H9 (cell line): Measurements from ENCODE around the gene ST6GALNAC2. TPM values are rescaled to one million over a fixed set of nuclear protein-coding genes. Genes with fewer than 3 reads are reported as not detected.

ENCODE experiments used
- DNase-seq: peaks from one replicate; pipeline ENCODE4 v3.0.0-alpha.2; 2017
- H2AFZ ChIP-seq: one replicate; pipeline ENCODE4 v1.6.1; 2013; ENCODE audit warnings: mild to moderate bottlenecking, low read length, control low read depth, moderate library complexity
- H2AK5ac ChIP-seq: 2 replicates; pipeline ENCODE4 v1.6.1; 2013; ENCODE audit warnings: low read length, control low read depth, mixed read lengths; ENCODE audit not compliant: insufficient read length
- H2BK120ac ChIP-seq: one replicate; pipeline ENCODE4 v1.6.1; 2013; ENCODE audit warnings: low read depth, mild to moderate bottlenecking, low read length, control low read depth, inconsistent platforms; ENCODE audit not compliant: poor library complexity, severe bottlenecking
- H2BK12ac ChIP-seq: 2 replicates; pipeline ENCODE4 v1.6.1; 2013; ENCODE audit warnings: low read length, control low read depth, mixed read lengths, low read depth; ENCODE audit not compliant: insufficient read length
- H2BK15ac ChIP-seq: 2 replicates; pipeline ENCODE4 v1.6.1; 2013; ENCODE audit warnings: low read depth, low read length, control low read depth
- H2BK20ac ChIP-seq: one replicate; pipeline ENCODE4 v1.6.1; 2013; ENCODE audit warnings: low read depth, mild to moderate bottlenecking, low read length, control low read depth, inconsistent platforms; ENCODE audit not compliant: poor library complexity, severe bottlenecking
- H2BK5ac ChIP-seq: 2 replicates; pipeline ENCODE4 v1.6.1; 2013; ENCODE audit warnings: low read length, control low read depth, mixed read lengths; ENCODE audit not compliant: insufficient read length
- H3K14ac ChIP-seq: 2 replicates; pipeline ENCODE4 v1.6.1; 2013; ENCODE audit warnings: low read length, control low read depth; ENCODE audit not compliant: insufficient read depth
- H3K18ac ChIP-seq: 2 replicates; pipeline ENCODE4 v1.6.1; 2013; ENCODE audit warnings: low read depth, mild to moderate bottlenecking, mixed read lengths, low read length, control low read depth; ENCODE audit not compliant: insufficient read length
- H3K23ac ChIP-seq: 2 replicates; pipeline ENCODE4 v1.6.1; 2013; ENCODE audit warnings: low read length, control low read depth, mixed read lengths, low read depth; ENCODE audit not compliant: insufficient read length
- H3K23me2 ChIP-seq: 2 replicates; pipeline ENCODE4 v1.6.1; 2013; ENCODE audit warnings: low read depth, mild to moderate bottlenecking, mixed read lengths, low read length, control low read depth; ENCODE audit not compliant: insufficient read length, poor library complexity, severe bottlenecking
- H3K27ac ChIP-seq: 2 replicates; pipeline ENCODE4 v1.5.1; 2013; ENCODE audit warnings: low read length, control low read depth, mixed read lengths, low read depth; ENCODE audit not compliant: insufficient read length
- H3K27me3 ChIP-seq: 2 replicates; pipeline ENCODE4 v1.6.1; 2013; ENCODE audit warnings: low read length, control low read depth, inconsistent platforms; ENCODE audit not compliant: insufficient read depth
- H3K4ac ChIP-seq: 2 replicates; pipeline ENCODE4 v1.6.1; 2013; ENCODE audit warnings: low read depth, mild to moderate bottlenecking, control low read depth, inconsistent platforms, low read length, moderate library complexity
- H3K4me1 ChIP-seq: 2 replicates; pipeline ENCODE4 v1.6.1; 2013; ENCODE audit warnings: low read length, control low read depth, inconsistent platforms; ENCODE audit not compliant: insufficient read depth
- H3K4me2 ChIP-seq: 2 replicates; pipeline ENCODE4 v1.6.1; 2013; ENCODE audit warnings: low read length, control low read depth, mixed read lengths; ENCODE audit not compliant: insufficient read length, insufficient read depth
- H3K56ac ChIP-seq: 2 replicates; pipeline ENCODE4 v1.6.1; 2013; ENCODE audit warnings: low read depth, mild to moderate bottlenecking, mixed read lengths, low read length, control low read depth; ENCODE audit not compliant: insufficient read length
- H3K79me1 ChIP-seq: 2 replicates; pipeline ENCODE4 v1.6.1; 2013; ENCODE audit warnings: low read depth, mild to moderate bottlenecking, moderate library complexity, low read length, control low read depth, inconsistent platforms; ENCODE audit not compliant: insufficient read depth, poor library complexity, severe bottlenecking
- H3K79me2 ChIP-seq: 2 replicates; pipeline ENCODE4 v1.6.1; 2013; ENCODE audit warnings: low read length, control low read depth, inconsistent platforms; ENCODE audit not compliant: insufficient read depth
- H3K9ac ChIP-seq: 2 replicates; pipeline ENCODE4 v1.6.1; 2013; ENCODE audit warnings: low read length, control low read depth, mixed read lengths; ENCODE audit not compliant: insufficient read length; ENCODE audit errors: extremely low read depth
- H3K9me3 ChIP-seq: one replicate; pipeline ENCODE4 v1.6.1; 2013; ENCODE audit warnings: low read depth, low read length, inconsistent platforms; ENCODE audit not compliant: control insufficient read depth
- H3T11ph ChIP-seq: one replicate; pipeline ENCODE4 v1.6.1; 2013; ENCODE audit warnings: mild to moderate bottlenecking, low read length, control low read depth, inconsistent platforms
- H4K20me1 ChIP-seq: one replicate; pipeline ENCODE4 v1.6.1; 2013; ENCODE audit not compliant: control insufficient read depth, insufficient read length, insufficient read depth
- H4K5ac ChIP-seq: 2 replicates; pipeline ENCODE4 v1.6.1; 2013; ENCODE audit warnings: low read depth, mild to moderate bottlenecking, mixed read lengths, low read length, control low read depth; ENCODE audit not compliant: insufficient read length
- H4K8ac ChIP-seq: replicated peaks from 2 replicates; pipeline ENCODE4 v1.6.1; 2013; ENCODE audit warnings: low read length, control low read depth, mixed read lengths, low read depth; ENCODE audit not compliant: insufficient read length
- H4K91ac ChIP-seq: 2 replicates; pipeline ENCODE4 v1.6.1; 2013; ENCODE audit warnings: low read depth, mild to moderate bottlenecking, moderate library complexity, mixed read lengths, low read length, control low read depth; ENCODE audit not compliant: insufficient read length
- H3K27ac Mint-ChIP-seq, 3 experiments: 2 replicates in 2 of 3; 3 replicates in 1 of 3; pipeline ENCODE4 v1.8.0; 2020 to 2021; ENCODE audit warnings: mixed read lengths in 3 of 3, mild to moderate bottlenecking in 1 of 3, moderate library complexity in 1 of 3
- H3K27me3 Mint-ChIP-seq: 2 replicates; pipeline ENCODE4 v1.8.0; 2021; ENCODE audit warnings: low read depth, mild to moderate bottlenecking, moderate library complexity, mixed read lengths
- H3K36me3 Mint-ChIP-seq, 3 experiments: 2 replicates in 2 of 3; 3 replicates in 1 of 3; pipeline ENCODE4 v1.8.0; 2020 to 2021; ENCODE audit warnings: low read depth in 3 of 3, mixed read lengths in 3 of 3; ENCODE audit not compliant: insufficient read depth in 1 of 3
- H3K4me1 Mint-ChIP-seq, 2 experiments: 2 replicates each; pipeline ENCODE4 v1.8.0; 2020; ENCODE audit warnings: mixed read lengths in 2 of 2
- H3K4me3 Mint-ChIP-seq, 2 experiments: 2 replicates in 1 of 2; 3 replicates in 1 of 2; pipeline ENCODE4 v1.8.0; 2020 to 2021; ENCODE audit warnings: mild to moderate bottlenecking in 2 of 2, mixed read lengths in 2 of 2, moderate library complexity in 1 of 2
- H3K9me3 Mint-ChIP-seq, 2 experiments: 2 replicates in 1 of 2; 3 replicates in 1 of 2; pipeline ENCODE4 v1.8.0; 2020; ENCODE audit warnings: mild to moderate bottlenecking in 2 of 2, mixed read lengths in 2 of 2, moderate library complexity in 1 of 2
- CTCF ChIP-seq: fragments of 200-600 bp; sonication (generic); conservative IDR thresholded peaks from 3 replicates; pipeline ENCODE4 v1.8.0; 2021; ENCODE audit warnings: antibody characterized with exemption, mild to moderate bottlenecking
- WGBS: extraction: QIAGEN DNeasy Blood & Tissue Kit; methylation state at CpG from one replicate; pipeline ENCODE4 v1.1.7; 2013; ENCODE audit warnings: missing lambda C conversion rate, low lambda C conversion rate, mixed read lengths; ENCODE audit not compliant: insufficient read length; ENCODE audit errors: extremely low coverage; 5-methylcytosine and 5-hydroxymethylcytosine counted together
- total RNA-seq: library from RNA; stranded (reverse); gene quantifications from 2 replicates; pipeline ENCODE4 v1.2.1, GENCODE V29; 2021

Gene ST6GALNAC2
- total RNA-seq, 1 experiment from 2014 or later, result 0.46 TPM

DNA sequence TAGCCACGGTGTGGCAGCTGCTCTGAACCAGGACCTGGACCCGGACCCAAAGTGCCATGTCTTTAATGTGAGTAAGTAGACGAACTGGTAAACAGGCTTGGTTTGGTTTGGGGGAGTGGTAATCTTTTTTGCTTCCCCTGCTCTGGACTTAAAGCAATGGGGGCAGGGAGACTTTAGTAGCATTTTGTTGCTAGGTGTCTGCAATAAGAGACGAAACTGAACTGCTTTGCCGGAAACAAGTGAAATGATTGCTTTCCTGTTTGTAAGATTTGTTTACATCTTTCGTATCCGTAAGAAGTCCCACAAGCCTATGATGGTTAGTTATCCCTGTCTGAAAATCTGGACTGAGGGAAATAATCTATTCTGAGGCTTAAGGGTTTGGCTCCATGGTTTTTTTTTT, 24.3 kb downstream of the ST6GALNAC2 start:
- no peak overlapping the region for H3K56ac ChIP-seq
- no peak overlapping the region for H3K4ac ChIP-seq
- Mint-ChIP-seq H3K36me3 (peaks cover 47 to 78% (median 65%) of the 10 kb centered on the region in 3 experiments), H3K9me3 (no peaks in the 10 kb centered on the region; a peak in 1 of 5 replicates), H3K27ac (peak overlapping the region in 1 of 3 experiments; percentile 88; a peak in 2 of 7 replicates), H3K4me3 (peak overlapping the region; percentile 24 to 97; a peak in 2 of 5 replicates), H3K27me3 (no peaks in the 10 kb centered on the region; the same call in 1 of the 2 replicates), H3K4me1 (peaks cover 38 to 43% of the 10 kb centered on the region in 2 experiments)
- H2AK5ac ChIP-seq, result no peak overlapping the region
- no peak overlapping the region for H2BK120ac ChIP-seq
- H3T11ph ChIP-seq, result no peak overlapping the region
- no peak overlapping the region for H2AFZ ChIP-seq
- no peak overlapping the region for H2BK5ac ChIP-seq
- peaks cover 2% of the 10 kb centered on the region for H3K79me1 ChIP-seq
- H3K4me1 ChIP-seq, result no peaks in the 10 kb centered on the region
- no peaks in the 10 kb centered on the region for H3K27me3 ChIP-seq
- TF ChIP-seq CTCF, result no peak
- H4K20me1 ChIP-seq, result no peaks in the 10 kb centered on the region
- no peak overlapping the region for H3K18ac ChIP-seq
- no peak overlapping the region for H4K91ac ChIP-seq
- H2BK20ac ChIP-seq, result no peak overlapping the region
- no peaks in the 10 kb centered on the region for H3K9me3 ChIP-seq
- H2BK15ac ChIP-seq, result no peak overlapping the region
- no peak overlapping the region for H4K8ac ChIP-seq
- no peak for DNase-seq
- no peak overlapping the region for H2BK12ac ChIP-seq
- H4K5ac ChIP-seq, result no peak overlapping the region
- H3K14ac ChIP-seq, result no peak overlapping the region
- peaks cover 6% of the 10 kb centered on the region for H3K23me2 ChIP-seq
- no peak overlapping the region for H3K27ac ChIP-seq
- no peak overlapping the region for H3K9ac ChIP-seq
- H3K4me2 ChIP-seq, result no peak overlapping the region
- peaks cover 35% of the 10 kb centered on the region for H3K79me2 ChIP-seq
- H3K23ac ChIP-seq, result no peak overlapping the region
- WGBS, result no CpG with 5 or more reads among the region's 7 CpGs
